PC-9 (cell line): ENCODE measurements around the gene IRF2BPL. TPM values are rescaled to one million over a fixed set of nuclear protein-coding genes. Genes with fewer than 3 reads are reported as not detected.

ENCODE experiments used
- BruUV-seq: library from RNA; stranded (reverse); fragments of 400-500 nt; replicated peaks from 2 replicates; lab custom pipeline; 2021; lab: Mats Ljungman, UMichigan
- CTCF ChIA-PET: fragments of 300-600 bp; sonication (Branson Sonifier 250); formaldehyde crosslinking; loops from one replicate; lab custom pipeline; 2022; ENCODE audit warnings: antibody characterized with exemption; lab: Charles Lee
- POLR2A ChIA-PET: fragments of 300-600 bp; sonication (Branson Sonifier 250); formaldehyde crosslinking; loops from one replicate; lab custom pipeline; 2022; ENCODE audit warnings: antibody characterized with exemption; ENCODE audit not compliant: unreplicated experiment; lab: Charles Lee
- DNase-seq, 2 experiments: peaks; one replicate each; pipeline versions ENCODE4 v3.0.0 to v3.0.0-alpha.2; 2015 to 2022; ENCODE audit warnings: mixed read lengths in 1 of 2
- H2AFZ ChIP-seq: fragments of 200-600 bp; sonication (generic); 2 replicates; pipeline ENCODE4 v1.8.1; 2017; ENCODE audit warnings: antibody characterized with exemption
- H3F3A ChIP-seq: fragments of 200-600 bp; sonication (generic); 2 replicates; pipeline ENCODE4 v1.8.1; 2017; ENCODE audit warnings: antibody characterized with exemption, mild to moderate bottlenecking, low read depth; ENCODE audit not compliant: insufficient read depth
- H3K27ac ChIP-seq: fragments of 200-600 bp; sonication (generic); 2 replicates; pipeline ENCODE4 v1.6.1; 2016; ENCODE audit warnings: mixed run types
- H3K27me3 ChIP-seq: fragments of 200-600 bp; sonication (generic); 2 replicates; pipeline ENCODE4 v1.6.1; 2016; ENCODE audit warnings: low read depth, mixed run types; ENCODE audit not compliant: insufficient read depth
- H3K36me3 ChIP-seq: fragments of 200-600 bp; sonication (generic); 2 replicates; pipeline ENCODE4 v1.6.1; 2016; ENCODE audit warnings: low read depth, mixed run types
- H3K4me1 ChIP-seq: fragments of 200-600 bp; sonication (generic); replicated peaks from 2 replicates; pipeline ENCODE4 v1.6.1; 2016; ENCODE audit warnings: mixed run types; ENCODE audit not compliant: insufficient read depth
- H3K4me2 ChIP-seq: fragments of 200-600 bp; sonication (generic); 2 replicates; pipeline ENCODE4 v1.6.1; 2017; ENCODE audit warnings: mixed run types
- H3K4me3 ChIP-seq: fragments of 200-600 bp; sonication (generic); 2 replicates; pipeline ENCODE4 v1.6.1; 2016; ENCODE audit warnings: mixed run types
- H3K79me2 ChIP-seq: fragments of 200-600 bp; sonication (generic); 2 replicates; pipeline ENCODE4 v1.6.1; 2017; ENCODE audit warnings: low read depth, mixed run types
- H3K9me2 ChIP-seq: fragments of 200-600 bp; sonication (generic); 2 replicates; pipeline ENCODE4 v1.8.1; 2017; ENCODE audit warnings: mild to moderate bottlenecking; ENCODE audit not compliant: insufficient read depth
- H3K9me3 ChIP-seq: fragments of 200-600 bp; sonication (generic); 2 replicates; pipeline ENCODE4 v1.8.1; 2016; ENCODE audit warnings: low read depth; ENCODE audit not compliant: insufficient read depth
- H4K20me1 ChIP-seq: fragments of 200-600 bp; sonication (generic); 2 replicates; pipeline ENCODE4 v1.8.1; 2017; ENCODE audit not compliant: insufficient read depth
- EZH2 ChIP-seq: fragments of 200-600 bp; sonication (generic); IDR thresholded peaks from 2 replicates; pipeline ENCODE4 v1.8.0; 2017; ENCODE audit warnings: antibody characterized with exemption, low read depth
- intact Hi-C: fragments of 100-400 bp; cut with micrococcal nuclease; formaldehyde crosslinking; loops from one replicate; pipeline ENCODE4 v1.10.0; 2022; ENCODE audit not compliant: unreplicated experiment
- total RNA-seq: library from RNA; stranded (reverse); gene quantifications from 2 replicates; pipeline ENCODE4 v1.2.3, GENCODE V29; 2021
- TF ChIP-seq, protein P1 (sequence below): fragments of 200-600 bp; sonication (generic); conservative IDR thresholded peaks from 2 replicates; pipeline ENCODE4 v1.6.1; 2017; ENCODE audit warnings: mixed run types, antibody characterized with exemption, mild to moderate bottlenecking, moderate library complexity

Gene IRF2BPL
- total RNA-seq, 1 experiment from 2014 or later = 74.6 TPM

DNA sequence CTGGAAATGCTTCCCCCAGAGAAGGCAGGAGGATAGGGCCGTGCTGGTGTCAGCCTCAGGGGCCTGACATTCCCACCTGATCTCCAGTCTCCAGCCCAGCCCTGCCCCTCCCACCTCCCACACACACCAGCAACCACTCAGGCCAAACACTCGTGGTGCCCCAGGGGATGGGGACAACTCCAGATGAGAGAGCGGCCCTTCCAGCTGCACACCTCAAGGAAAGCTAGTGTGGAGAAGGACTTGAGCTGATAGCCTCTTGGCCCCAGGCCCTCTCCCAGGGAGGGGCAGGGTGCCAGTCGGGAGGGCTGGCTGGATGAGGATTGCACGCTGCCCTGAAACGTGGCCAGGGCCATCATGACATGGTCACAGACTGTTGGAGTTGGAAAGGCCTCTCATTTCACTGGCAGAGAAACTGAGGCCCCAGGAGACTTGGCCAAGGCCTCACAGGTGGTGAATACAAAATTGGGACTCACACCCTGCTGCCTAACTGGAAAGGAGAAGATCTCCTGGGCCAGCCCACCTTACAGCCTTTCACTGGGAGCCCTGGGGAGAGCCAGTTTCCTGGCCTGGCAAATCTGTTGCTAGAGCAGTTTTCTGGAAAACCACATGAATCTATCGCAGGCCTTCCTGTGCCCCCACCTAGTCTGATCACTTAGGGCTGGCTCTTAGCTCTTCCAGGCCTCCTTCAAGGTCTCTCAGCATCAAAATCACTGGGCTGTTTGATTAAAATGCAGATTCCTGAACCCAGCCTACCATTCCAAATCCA lies 52.1 kb downstream of the IRF2BPL start:
- no TSS peak for BruUV-seq
- no peak for DNase-seq
- Histone ChIP-seq H4K20me1 (no peaks in the 10 kb centered on the region), H3K9me3 (peaks cover 4% of the 10 kb centered on the region; the same call in 1 of the 2 replicates), H3K27me3 (no peaks in the 10 kb centered on the region), H3K4me1 (no peaks in the 10 kb centered on the region), H3K4me2 (no peak overlapping the region), H3K36me3 (no peaks in the 10 kb centered on the region), H3K27ac (no peak overlapping the region), H3K4me3 (no peak overlapping the region), H3F3A (peaks cover 7% of the 10 kb centered on the region; the same call in 1 of the 2 replicates), H3K79me2 (no peaks in the 10 kb centered on the region), H2AFZ (no peak overlapping the region), H3K9me2 (no peaks in the 10 kb centered on the region)
- intact Hi-C loops = no loop called here
- ChIA-PET CTCF (no interaction called here), POLR2A (interaction anchor here (0.6 kb wide), 1 partner anchor 18 kb away, joined by 3 read pairs; no protein-coding TSS in a partner anchor)
- TF ChIP-seq EZH2 = no peak
- TF ChIP-seq, protein P1, sequence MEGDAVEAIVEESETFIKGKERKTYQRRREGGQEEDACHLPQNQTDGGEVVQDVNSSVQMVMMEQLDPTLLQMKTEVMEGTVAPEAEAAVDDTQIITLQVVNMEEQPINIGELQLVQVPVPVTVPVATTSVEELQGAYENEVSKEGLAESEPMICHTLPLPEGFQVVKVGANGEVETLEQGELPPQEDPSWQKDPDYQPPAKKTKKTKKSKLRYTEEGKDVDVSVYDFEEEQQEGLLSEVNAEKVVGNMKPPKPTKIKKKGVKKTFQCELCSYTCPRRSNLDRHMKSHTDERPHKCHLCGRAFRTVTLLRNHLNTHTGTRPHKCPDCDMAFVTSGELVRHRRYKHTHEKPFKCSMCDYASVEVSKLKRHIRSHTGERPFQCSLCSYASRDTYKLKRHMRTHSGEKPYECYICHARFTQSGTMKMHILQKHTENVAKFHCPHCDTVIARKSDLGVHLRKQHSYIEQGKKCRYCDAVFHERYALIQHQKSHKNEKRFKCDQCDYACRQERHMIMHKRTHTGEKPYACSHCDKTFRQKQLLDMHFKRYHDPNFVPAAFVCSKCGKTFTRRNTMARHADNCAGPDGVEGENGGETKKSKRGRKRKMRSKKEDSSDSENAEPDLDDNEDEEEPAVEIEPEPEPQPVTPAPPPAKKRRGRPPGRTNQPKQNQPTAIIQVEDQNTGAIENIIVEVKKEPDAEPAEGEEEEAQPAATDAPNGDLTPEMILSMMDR = no peak

- no peak for TF ChIP-seq EZH2
- TF ChIP-seq, protein P1 = no peak
- H4K20me1 ChIP-seq = no peaks in the 10 kb centered on the region
- H3K27ac ChIP-seq = no peak overlapping the region
- H3K79me2 ChIP-seq = no peaks in the 10 kb centered on the region
- no peak overlapping the region for H3K4me3 ChIP-seq
- H3K9me3 ChIP-seq = no peaks in the 10 kb centered on the region
- no peak overlapping the region for H3K4me2 ChIP-seq
- POLR2A ChIA-PET = no interaction called here
- DNase-seq = no peak
- no peak overlapping the region for H2AFZ ChIP-seq
- BruUV-seq = no TSS peak
- no peaks in the 10 kb centered on the region for H3K27me3 ChIP-seq
- CTCF ChIA-PET = no interaction called here
- no peaks in the 10 kb centered on the region for H3K36me3 ChIP-seq
- no peaks in the 10 kb centered on the region for H3K4me1 ChIP-seq
- H3F3A ChIP-seq = peaks cover 10% of the 10 kb centered on the region; the same call in 1 of the 2 replicates
- no peaks in the 10 kb centered on the region for H3K9me2 ChIP-seq
- intact Hi-C loops = no loop called here
Observed at GRCh38 chr14:76975812-76976211, 52.7 kb downstream of the IRF2BPL start.

GRCh38 chr14:76975051-76975450 lies 53.5 kb downstream of the IRF2BPL start:
- H3K36me3 ChIP-seq = no peaks in the 10 kb centered on the region
- no peak for DNase-seq
- H3K79me2 ChIP-seq = no peaks in the 10 kb centered on the region
- H4K20me1 ChIP-seq = no peaks in the 10 kb centered on the region
- no peaks in the 10 kb centered on the region for H3K9me2 ChIP-seq
- TF ChIP-seq, protein P1 = no peak
- no peak for TF ChIP-seq EZH2
- H3F3A ChIP-seq = peaks cover 10% of the 10 kb centered on the region; the same call in 1 of the 2 replicates
- H2AFZ ChIP-seq = no peak overlapping the region
- intact Hi-C loops = no loop called here
- no peak overlapping the region for H3K4me3 ChIP-seq
- no peaks in the 10 kb centered on the region for H3K4me1 ChIP-seq
- H3K4me2 ChIP-seq = no peak overlapping the region
- ChIA-PET CTCF (interaction anchor here (0.7 kb wide), 1 partner anchor 62 kb away, joined by 3 read pairs; no protein-coding TSS in a partner anchor), POLR2A (no interaction called here)
- no peaks in the 10 kb centered on the region for H3K9me3 ChIP-seq
- H3K27ac ChIP-seq = no peak overlapping the region
- H3K27me3 ChIP-seq = no peaks in the 10 kb centered on the region
- no TSS peak for BruUV-seq

Other genes with a start within 250 kb of the IRF2BPL start
- 31.7 and 44.0 TPM in 2 replicates for gene ANGEL1, start 215.8 kb downstream of the IRF2BPL start, total RNA-seq
- gene LRRC74A, start 202.3 kb downstream of the IRF2BPL start, total RNA-seq = not detected in 2 replicates
- 54.7 and 66.3 TPM in 2 replicates for gene CIPC, start 69.5 kb upstream of the IRF2BPL start, total RNA-seq
- gene ZDHHC22, start 113.1 kb upstream of the IRF2BPL start, total RNA-seq = not detected in 2 replicates
- 2.1 and 2.2 TPM in 2 replicates for gene TMEM63C, start 153.1 kb upstream of the IRF2BPL start, total RNA-seq
- gene NGB, start 242.5 kb upstream of the IRF2BPL start, total RNA-seq = not detected in 2 replicates